Measurements from ENCODE around the gene EFHD1.

The EFHD1 gene

GRCh38 chr2:232610081-232610480, 23.3 kb upstream of the EFHD1 start:
- CTCF ChIA-PET, result no interaction called here
- POLR2A ChIA-PET, result no interaction called here
- TF ChIP-seq ARNT (IDR thresholded peaks at IDR 0.05) (no peak), FOXM1 (IDR thresholded peaks at IDR 0.05; ENCODE audit: borderline replicate concordance) (no peak), TARDBP (IDR thresholded peaks at IDR 0.05) (no peak), SP1 (IDR thresholded peaks at IDR 0.05) (no peak), PKNOX1 (IDR thresholded peaks at IDR 0.05) (no peak), ZNF384 (IDR thresholded peaks at IDR 0.05) (no peak), BHLHE40 (IDR thresholded peaks at IDR 0.05; ENCODE audit: borderline replicate concordance) (no peak), LEF1 (IDR thresholded peaks at IDR 0.05; ENCODE audit: borderline replicate concordance) (no peak), ELF4 (IDR thresholded peaks at IDR 0.05) (no peak), L3MBTL2 (conservative IDR thresholded peaks at IDR 0.05) (no peak), HDGF (IDR thresholded peaks at IDR 0.05; ENCODE audit: borderline replicate concordance) (no peak), FOXK2 (IDR thresholded peaks at IDR 0.05) (no peak), CTBP1 (IDR thresholded peaks at IDR 0.05; ENCODE audit: borderline replicate concordance) (no peak), SUZ12 (IDR thresholded peaks at IDR 0.05) (no peak), FOXA1 (IDR thresholded peaks at IDR 0.05) (no peak), NFRKB (IDR thresholded peaks at IDR 0.05) (no peak)
- DNase-seq (ENCODE audit: extremely low spot score), result no peak

GRCh38 chr2:232611061-232611460, 22.3 kb upstream of the EFHD1 start:
- TF ChIP-seq FOXM1 (IDR thresholded peaks at IDR 0.05; ENCODE audit: borderline replicate concordance) (no peak), ARNT (IDR thresholded peaks at IDR 0.05) (no peak), ELF4 (IDR thresholded peaks at IDR 0.05) (no peak), FOXA1 (IDR thresholded peaks at IDR 0.05) (no peak), TARDBP (IDR thresholded peaks at IDR 0.05) (no peak), SP1 (IDR thresholded peaks at IDR 0.05) (no peak)
- DNase-seq (ENCODE audit: extremely low spot score), result no peak
- CTCF ChIA-PET, result interaction anchor here (0.7 to 1.6 kb wide), 5 partner anchors 9 to 58 kb away, joined by 3 to 14 read pairs (median 4); no protein-coding TSS in a partner anchor
- POLR2A ChIA-PET, result no interaction called here

- DNase-seq (ENCODE audit: extremely low spot score), result peak; percentile 70
- ChIA-PET CTCF (interaction anchor here (0.7 to 1.6 kb wide), 5 partner anchors 8 to 57 kb away, joined by 3 to 14 read pairs (median 4); no protein-coding TSS in a partner anchor), POLR2A (no interaction called here)
- no peak for TF ChIP-seq LEF1 (IDR thresholded peaks at IDR 0.05; ENCODE audit: borderline replicate concordance)
- TF ChIP-seq TARDBP (IDR thresholded peaks at IDR 0.05), result no peak
- no peak for TF ChIP-seq CTBP1 (IDR thresholded peaks at IDR 0.05; ENCODE audit: borderline replicate concordance)
- TF ChIP-seq SP1 (IDR thresholded peaks at IDR 0.05), result no peak
Observed at GRCh38 chr2:232611559-232612218, 21.7 kb upstream of the EFHD1 start.

GRCh38 chr2:232613538-232614134, 19.8 kb upstream of the EFHD1 start:
- CTCF ChIA-PET, result no interaction called here
- POLR2A ChIA-PET, result no interaction called here
- no peak for DNase-seq (ENCODE audit: extremely low spot score)
- no peak for TF ChIP-seq L3MBTL2 (conservative IDR thresholded peaks at IDR 0.05)
- no peak for TF ChIP-seq PKNOX1 (IDR thresholded peaks at IDR 0.05)
- TF ChIP-seq TARDBP (IDR thresholded peaks at IDR 0.05), result peak; percentile 40; the same call in 1 of the 2 replicates
- TF ChIP-seq BHLHE40 (IDR thresholded peaks at IDR 0.05; ENCODE audit: borderline replicate concordance), result no peak

- DNase-seq (ENCODE audit: extremely low spot score), result no peak
- ChIA-PET CTCF (no interaction called here), POLR2A (no interaction called here)
- TF ChIP-seq FOXM1 (IDR thresholded peaks at IDR 0.05; ENCODE audit: borderline replicate concordance) (no peak), HDGF (IDR thresholded peaks at IDR 0.05; ENCODE audit: borderline replicate concordance) (no peak), SUZ12 (IDR thresholded peaks at IDR 0.05) (no peak), SP1 (IDR thresholded peaks at IDR 0.05) (no peak), FOXA1 (IDR thresholded peaks at IDR 0.05) (no peak), BHLHE40 (IDR thresholded peaks at IDR 0.05; ENCODE audit: borderline replicate concordance) (no peak), ZNF384 (IDR thresholded peaks at IDR 0.05) (no peak), CTBP1 (IDR thresholded peaks at IDR 0.05; ENCODE audit: borderline replicate concordance) (no peak), L3MBTL2 (conservative IDR thresholded peaks at IDR 0.05) (no peak), NFRKB (IDR thresholded peaks at IDR 0.05) (no peak), TARDBP (IDR thresholded peaks at IDR 0.05) (no peak), ELF4 (IDR thresholded peaks at IDR 0.05) (no peak), PKNOX1 (IDR thresholded peaks at IDR 0.05) (no peak), ARNT (IDR thresholded peaks at IDR 0.05) (no peak), LEF1 (IDR thresholded peaks at IDR 0.05; ENCODE audit: borderline replicate concordance) (no peak), FOXK2 (IDR thresholded peaks at IDR 0.05) (no peak)
Observed at GRCh38 chr2:232615339-232615738, 18.1 kb upstream of the EFHD1 start.

- ChIA-PET POLR2A (no interaction called here), CTCF (no interaction called here)
- DNase-seq (ENCODE audit: extremely low spot score), result no peak
- TF ChIP-seq CTBP1 (IDR thresholded peaks at IDR 0.05; ENCODE audit: borderline replicate concordance) (no peak), FOXM1 (IDR thresholded peaks at IDR 0.05; ENCODE audit: borderline replicate concordance) (no peak), SUZ12 (IDR thresholded peaks at IDR 0.05) (no peak), SP1 (IDR thresholded peaks at IDR 0.05) (no peak), FOXK2 (IDR thresholded peaks at IDR 0.05) (no peak), NFRKB (IDR thresholded peaks at IDR 0.05) (no peak), L3MBTL2 (conservative IDR thresholded peaks at IDR 0.05) (no peak), LEF1 (IDR thresholded peaks at IDR 0.05; ENCODE audit: borderline replicate concordance) (no peak), ARNT (IDR thresholded peaks at IDR 0.05) (no peak), ZNF384 (IDR thresholded peaks at IDR 0.05) (no peak), BHLHE40 (IDR thresholded peaks at IDR 0.05; ENCODE audit: borderline replicate concordance) (no peak), ELF4 (IDR thresholded peaks at IDR 0.05) (no peak), PKNOX1 (IDR thresholded peaks at IDR 0.05) (no peak), TARDBP (IDR thresholded peaks at IDR 0.05) (no peak)
Observed at GRCh38 chr2:232621186-232621585, 12.2 kb upstream of the EFHD1 start.
